ENCODE results near the gene TP63. TPM values are rescaled to one million over a fixed set of nuclear protein-coding genes. Genes with fewer than 3 reads are reported as not detected.

The TP63 gene
- total RNA-seq, 1 donor from 2014 or later = 25.9 TPM

DNA sequence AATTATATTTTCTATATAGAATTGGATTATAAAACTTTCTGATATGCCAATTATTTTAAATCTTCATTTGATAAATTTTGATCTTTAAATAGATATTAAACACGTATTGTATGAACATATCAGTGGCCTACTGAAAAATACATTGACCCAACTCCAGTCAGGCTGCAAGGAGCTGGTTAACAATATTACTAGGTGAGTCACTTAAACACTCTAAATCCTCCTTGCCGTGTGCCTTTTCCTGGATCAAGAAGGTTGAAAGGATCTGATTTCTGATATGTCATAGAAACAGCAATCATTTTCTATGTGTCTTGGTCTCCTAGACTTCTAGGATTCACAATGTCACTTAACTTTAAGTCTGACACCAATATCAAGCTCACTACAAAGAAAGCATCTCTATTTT lies 123.2 kb downstream of the TP63 start:
- peaks cover 4% of the 10 kb centered on the region for H3K36me3 Mint-ChIP-seq
- DNase-seq (ENCODE audit: low spot score in 2 of 2, unreplicated experiment in 2 of 2) = no peak

DNA sequence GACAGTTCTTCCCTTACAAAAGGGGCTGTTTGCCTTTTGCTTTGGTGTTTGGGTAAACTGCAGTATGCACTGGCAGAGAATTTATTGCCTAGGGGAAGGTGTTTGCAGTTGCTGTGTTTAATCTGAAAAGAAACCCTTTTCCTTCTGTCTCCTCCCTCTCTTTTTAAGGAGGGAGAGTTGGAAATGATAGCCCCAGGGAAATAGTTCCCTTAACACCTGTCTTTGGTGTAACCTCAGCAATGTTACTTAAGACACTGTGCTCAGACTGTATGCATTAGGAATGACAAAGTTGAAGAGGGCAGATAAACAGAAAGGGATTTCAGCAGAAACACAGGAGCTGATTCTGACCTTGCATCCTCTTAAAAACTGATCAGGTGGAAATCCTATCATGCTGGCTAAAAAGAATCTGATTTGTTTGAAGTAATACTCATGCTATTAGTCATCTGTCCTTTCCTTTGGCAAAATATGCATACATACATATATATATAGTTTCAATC lies 125.4 kb downstream of the TP63 start:
- peaks cover 30% of the 10 kb centered on the region for H3K9me3 Mint-ChIP-seq
- TF ChIP-seq, protein P1, sequence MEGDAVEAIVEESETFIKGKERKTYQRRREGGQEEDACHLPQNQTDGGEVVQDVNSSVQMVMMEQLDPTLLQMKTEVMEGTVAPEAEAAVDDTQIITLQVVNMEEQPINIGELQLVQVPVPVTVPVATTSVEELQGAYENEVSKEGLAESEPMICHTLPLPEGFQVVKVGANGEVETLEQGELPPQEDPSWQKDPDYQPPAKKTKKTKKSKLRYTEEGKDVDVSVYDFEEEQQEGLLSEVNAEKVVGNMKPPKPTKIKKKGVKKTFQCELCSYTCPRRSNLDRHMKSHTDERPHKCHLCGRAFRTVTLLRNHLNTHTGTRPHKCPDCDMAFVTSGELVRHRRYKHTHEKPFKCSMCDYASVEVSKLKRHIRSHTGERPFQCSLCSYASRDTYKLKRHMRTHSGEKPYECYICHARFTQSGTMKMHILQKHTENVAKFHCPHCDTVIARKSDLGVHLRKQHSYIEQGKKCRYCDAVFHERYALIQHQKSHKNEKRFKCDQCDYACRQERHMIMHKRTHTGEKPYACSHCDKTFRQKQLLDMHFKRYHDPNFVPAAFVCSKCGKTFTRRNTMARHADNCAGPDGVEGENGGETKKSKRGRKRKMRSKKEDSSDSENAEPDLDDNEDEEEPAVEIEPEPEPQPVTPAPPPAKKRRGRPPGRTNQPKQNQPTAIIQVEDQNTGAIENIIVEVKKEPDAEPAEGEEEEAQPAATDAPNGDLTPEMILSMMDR (IDR thresholded peaks at IDR 0.05; ENCODE audit: unreplicated experiment) = no peak
- peak overlapping the region; percentile 56 for H3K27ac Mint-ChIP-seq
- H3K4me3 Mint-ChIP-seq = no peak overlapping the region
- H3K27me3 Mint-ChIP-seq (ENCODE audit: low read depth) = no peaks in the 10 kb centered on the region
- no peak for DNase-seq (ENCODE audit: low spot score in 2 of 2, unreplicated experiment in 2 of 2)
- H3K4me1 Mint-ChIP-seq = peaks cover 19% of the 10 kb centered on the region
- peaks cover 16% of the 10 kb centered on the region for H3K36me3 Mint-ChIP-seq

More for the DNA sequence above, 123.2 kb downstream of the TP63 start:
- Mint-ChIP-seq H3K27ac (no peak overlapping the region), H3K4me1 (peaks cover 19% of the 10 kb centered on the region), H3K4me3 (no peak overlapping the region), H3K27me3 (ENCODE audit: low read depth) (no peaks in the 10 kb centered on the region), H3K9me3 (peaks cover 16% of the 10 kb centered on the region)
- TF ChIP-seq, protein P1 (IDR thresholded peaks at IDR 0.05; ENCODE audit: unreplicated experiment) = no peak

DNA sequence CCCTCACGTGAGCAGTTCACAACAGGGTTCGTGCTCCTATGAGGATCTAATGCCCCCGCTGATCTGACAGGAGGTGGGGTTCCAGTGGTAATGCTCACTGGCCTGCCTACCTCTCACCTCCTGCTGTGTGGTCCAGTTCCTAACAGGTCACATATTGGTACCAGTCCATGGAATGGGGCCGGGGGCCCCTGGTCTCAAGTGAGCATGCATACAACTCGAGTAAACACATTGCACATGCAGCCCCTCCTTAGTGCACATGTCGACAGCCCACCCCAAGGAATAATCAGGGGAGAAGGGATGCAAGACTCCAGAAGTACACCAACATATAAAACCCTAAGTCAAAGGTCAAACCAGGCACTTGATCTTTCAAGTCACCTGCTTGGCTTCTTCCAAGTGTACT lies 127.0 kb downstream of the TP63 start:
- TF ChIP-seq, protein P1 (IDR thresholded peaks at IDR 0.05; ENCODE audit: unreplicated experiment) = no peak
- Mint-ChIP-seq H3K9me3 (peaks cover 29% of the 10 kb centered on the region), H3K36me3 (peaks cover 19% of the 10 kb centered on the region)

DNA sequence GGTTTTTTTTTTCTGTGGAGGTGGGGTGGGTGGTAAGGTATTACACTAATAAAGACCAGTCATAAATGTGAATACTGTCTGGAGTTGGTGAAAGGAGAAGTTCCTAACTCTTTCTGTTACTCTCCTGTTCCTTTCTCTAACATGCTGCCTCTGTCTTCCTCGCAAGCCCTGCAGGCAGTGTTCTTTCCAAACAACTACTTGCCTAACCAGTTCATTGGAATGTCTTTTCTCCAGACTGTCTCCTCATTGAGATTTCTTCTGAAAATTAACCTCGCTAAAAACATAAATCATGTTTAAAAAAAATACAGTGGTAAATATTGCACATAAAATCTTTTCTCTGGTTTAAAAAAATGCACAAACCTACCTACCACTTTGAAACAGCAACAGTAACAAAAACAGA lies 135.2 kb downstream of the TP63 start:
- no peak for DNase-seq (ENCODE audit: low spot score in 2 of 2, unreplicated experiment in 2 of 2)
- Mint-ChIP-seq H3K36me3 (peaks cover 5% of the 10 kb centered on the region), H3K9me3 (peaks cover 5% of the 10 kb centered on the region), H3K27me3 (ENCODE audit: low read depth) (no peaks in the 10 kb centered on the region), H3K4me3 (peak overlapping the region; percentile 41), H3K4me1 (peaks cover 50% of the 10 kb centered on the region), H3K27ac (peak overlapping the region; percentile 96)
- TF ChIP-seq, protein P1 (IDR thresholded peaks at IDR 0.05; ENCODE audit: unreplicated experiment) = no peak

More for the DNA sequence above, 127.0 kb downstream of the TP63 start:
- no peak for DNase-seq (ENCODE audit: low spot score in 2 of 2, unreplicated experiment in 2 of 2)
- Mint-ChIP-seq H3K27me3 (ENCODE audit: low read depth) (no peaks in the 10 kb centered on the region), H3K4me1 (peaks cover 19% of the 10 kb centered on the region), H3K4me3 (no peak overlapping the region), H3K27ac (no peak overlapping the region)

DNA sequence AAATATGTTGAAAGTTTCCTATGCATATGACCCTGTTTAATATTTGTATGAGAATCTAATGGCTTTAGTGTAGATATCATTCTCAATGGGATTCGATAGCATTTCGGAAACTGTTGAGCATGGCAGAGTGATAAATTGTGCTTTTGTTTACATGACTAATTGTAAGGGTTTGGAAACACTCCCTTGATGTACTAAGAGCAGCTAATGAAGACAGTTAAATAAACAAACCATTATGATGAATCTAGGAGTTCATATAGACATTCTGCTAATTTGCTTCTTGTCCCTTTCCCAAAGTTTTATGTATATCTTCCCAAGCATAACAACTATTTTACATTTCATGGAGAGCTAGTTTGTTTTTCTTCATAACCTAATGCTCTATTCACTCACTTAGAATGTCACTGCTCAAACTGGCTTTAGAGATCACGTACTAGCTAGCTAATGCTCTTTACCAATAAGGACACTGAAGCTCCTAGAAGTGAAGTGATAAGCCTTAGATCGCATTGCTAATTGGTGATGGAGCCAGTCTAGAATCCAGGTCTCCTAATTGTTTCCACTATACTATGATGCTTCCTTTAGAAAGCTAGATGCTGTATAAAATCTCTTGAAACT lies 140.8 kb downstream of the TP63 start:
- no peak for DNase-seq (ENCODE audit: low spot score in 2 of 2, unreplicated experiment in 2 of 2)
- no peaks in the 10 kb centered on the region for H3K9me3 Mint-ChIP-seq
- H3K4me1 Mint-ChIP-seq = peaks cover 50% of the 10 kb centered on the region
- no peaks in the 10 kb centered on the region for H3K36me3 Mint-ChIP-seq
- H3K4me3 Mint-ChIP-seq = no peak overlapping the region
- H3K27me3 Mint-ChIP-seq (ENCODE audit: low read depth) = no peaks in the 10 kb centered on the region
- peak overlapping the region; percentile 81 for H3K27ac Mint-ChIP-seq
- TF ChIP-seq, protein P1 (IDR thresholded peaks at IDR 0.05; ENCODE audit: unreplicated experiment) = no peak

Measured in mesothelial cell of epicardium (in vitro differentiated cells).